ENCODE results near the gene RIT2.

The RIT2 gene

GRCh38 chr18:42782929-42783328, 332.6 kb downstream of the RIT2 start:
- Histone ChIP-seq H3K4me3 (ENCODE audit: low read depth, low read length) (no peak overlapping the region), H2AFZ (no peak overlapping the region), H3K9ac (no peak overlapping the region), H3K9me3 (ENCODE audit: control insufficient read depth, low read length) (no peaks in the 10 kb centered on the region), H3K36me3 (ENCODE audit: control insufficient read depth, insufficient read depth, low read length) (no peaks in the 10 kb centered on the region), H3K27ac (no peak overlapping the region), H3K4me2 (ENCODE audit: low read length) (no peak overlapping the region), H3K27me3 (ENCODE audit: control insufficient read depth, insufficient read depth, low read length) (no peaks in the 10 kb centered on the region), H3K4me1 (no peaks in the 10 kb centered on the region), H3K79me2 (no peaks in the 10 kb centered on the region)
- TF ChIP-seq, protein P1, sequence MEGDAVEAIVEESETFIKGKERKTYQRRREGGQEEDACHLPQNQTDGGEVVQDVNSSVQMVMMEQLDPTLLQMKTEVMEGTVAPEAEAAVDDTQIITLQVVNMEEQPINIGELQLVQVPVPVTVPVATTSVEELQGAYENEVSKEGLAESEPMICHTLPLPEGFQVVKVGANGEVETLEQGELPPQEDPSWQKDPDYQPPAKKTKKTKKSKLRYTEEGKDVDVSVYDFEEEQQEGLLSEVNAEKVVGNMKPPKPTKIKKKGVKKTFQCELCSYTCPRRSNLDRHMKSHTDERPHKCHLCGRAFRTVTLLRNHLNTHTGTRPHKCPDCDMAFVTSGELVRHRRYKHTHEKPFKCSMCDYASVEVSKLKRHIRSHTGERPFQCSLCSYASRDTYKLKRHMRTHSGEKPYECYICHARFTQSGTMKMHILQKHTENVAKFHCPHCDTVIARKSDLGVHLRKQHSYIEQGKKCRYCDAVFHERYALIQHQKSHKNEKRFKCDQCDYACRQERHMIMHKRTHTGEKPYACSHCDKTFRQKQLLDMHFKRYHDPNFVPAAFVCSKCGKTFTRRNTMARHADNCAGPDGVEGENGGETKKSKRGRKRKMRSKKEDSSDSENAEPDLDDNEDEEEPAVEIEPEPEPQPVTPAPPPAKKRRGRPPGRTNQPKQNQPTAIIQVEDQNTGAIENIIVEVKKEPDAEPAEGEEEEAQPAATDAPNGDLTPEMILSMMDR (IDR thresholded peaks at IDR 0.05) = no peak

DNA sequence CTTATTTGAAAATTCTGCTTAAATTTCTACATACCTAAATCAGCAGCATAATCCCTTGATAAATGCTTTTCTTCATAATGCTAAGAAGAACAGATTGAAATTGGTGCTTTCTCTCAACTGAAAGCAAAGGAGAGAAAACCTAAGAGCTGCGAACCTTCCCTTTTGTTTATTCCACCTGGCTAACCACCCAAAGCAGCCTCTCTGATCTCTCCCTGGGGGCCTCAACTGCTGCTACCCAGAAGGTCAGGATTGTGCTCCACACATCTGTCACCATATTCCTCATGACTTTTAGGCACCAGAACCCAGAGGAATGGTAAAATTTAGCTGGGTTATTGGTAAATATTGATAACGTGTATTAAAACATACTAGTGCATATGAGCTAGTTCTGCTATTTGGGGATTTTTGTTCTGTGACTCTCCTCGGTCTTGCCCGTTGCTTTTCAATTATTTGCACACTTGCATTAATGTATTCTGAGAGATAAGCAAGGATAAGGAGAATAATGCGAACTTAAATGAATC, 334.1 kb downstream of the RIT2 start:
- Histone ChIP-seq H3K4me1 (no peaks in the 10 kb centered on the region), H3K36me3 (ENCODE audit: control insufficient read depth, insufficient read depth, low read length) (no peaks in the 10 kb centered on the region), H3K27ac (no peak overlapping the region), H3K9ac (no peak overlapping the region), H3K27me3 (ENCODE audit: control insufficient read depth, insufficient read depth, low read length) (no peaks in the 10 kb centered on the region), H3K79me2 (no peaks in the 10 kb centered on the region), H3K4me2 (ENCODE audit: low read length) (no peak overlapping the region), H3K4me3 (ENCODE audit: low read depth, low read length) (no peak overlapping the region), H3K9me3 (ENCODE audit: control insufficient read depth, low read length) (no peaks in the 10 kb centered on the region), H2AFZ (no peak overlapping the region)
- TF ChIP-seq, protein P1 (IDR thresholded peaks at IDR 0.05) = no peak

GRCh38 chr18:42780171-42780570, 335.3 kb downstream of the RIT2 start:
- H3K9me3 ChIP-seq (ENCODE audit: control insufficient read depth, low read length) = no peaks in the 10 kb centered on the region
- H3K9ac ChIP-seq = no peak overlapping the region
- no peaks in the 10 kb centered on the region for H3K79me2 ChIP-seq
- no peak overlapping the region for H3K4me2 ChIP-seq (ENCODE audit: low read length)
- no peaks in the 10 kb centered on the region for H3K4me1 ChIP-seq
- H3K36me3 ChIP-seq (ENCODE audit: control insufficient read depth, insufficient read depth, low read length) = no peaks in the 10 kb centered on the region
- TF ChIP-seq, protein P1 (IDR thresholded peaks at IDR 0.05) = no peak
- H2AFZ ChIP-seq = no peak overlapping the region
- H3K4me3 ChIP-seq (ENCODE audit: low read depth, low read length) = no peak overlapping the region
- H3K27ac ChIP-seq = no peak overlapping the region
- H3K27me3 ChIP-seq (ENCODE audit: control insufficient read depth, insufficient read depth, low read length) = no peaks in the 10 kb centered on the region

DNA sequence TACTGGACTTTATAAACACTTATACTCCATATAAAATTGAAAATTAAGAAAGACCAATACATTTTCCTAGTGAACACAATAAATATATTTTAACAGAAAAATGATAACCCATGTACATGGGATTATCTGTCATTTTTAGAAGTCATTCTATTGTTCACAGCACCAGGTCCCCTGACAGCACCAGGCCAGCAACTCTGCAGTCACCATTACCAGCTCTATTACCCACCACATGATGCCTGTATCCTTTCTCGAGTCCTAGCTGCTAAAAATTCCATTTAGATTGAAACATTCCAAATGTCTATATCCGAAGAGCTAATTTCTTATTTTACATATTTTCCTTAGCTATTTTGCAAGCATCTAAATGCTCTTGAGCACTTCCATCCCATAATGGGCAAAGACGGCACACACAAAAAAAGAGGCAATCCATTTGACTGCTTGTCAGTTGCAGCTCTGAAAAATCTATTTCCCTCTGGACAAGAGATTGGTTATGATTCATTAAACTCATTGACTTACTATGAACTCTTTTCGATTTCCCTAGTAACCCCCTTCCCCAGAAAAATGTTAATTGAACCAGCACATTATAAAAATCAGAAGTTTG, 336.9 kb downstream of the RIT2 start:
- no peak overlapping the region for H3K9ac ChIP-seq
- no peaks in the 10 kb centered on the region for H3K79me2 ChIP-seq
- no peak overlapping the region for H3K4me3 ChIP-seq (ENCODE audit: low read depth, low read length)
- H3K9me3 ChIP-seq (ENCODE audit: control insufficient read depth, low read length) = no peaks in the 10 kb centered on the region
- H2AFZ ChIP-seq = no peak overlapping the region
- H3K27ac ChIP-seq = no peak overlapping the region
- H3K4me2 ChIP-seq (ENCODE audit: low read length) = no peak overlapping the region
- no peaks in the 10 kb centered on the region for H3K36me3 ChIP-seq (ENCODE audit: control insufficient read depth, insufficient read depth, low read length)
- H3K27me3 ChIP-seq (ENCODE audit: control insufficient read depth, insufficient read depth, low read length) = no peaks in the 10 kb centered on the region
- H3K4me1 ChIP-seq = no peaks in the 10 kb centered on the region
- TF ChIP-seq, protein P1 (IDR thresholded peaks at IDR 0.05) = no peak

GRCh38 chr18:42778024-42778423, 337.5 kb downstream of the RIT2 start:
- H2AFZ ChIP-seq = no peak overlapping the region
- no peaks in the 10 kb centered on the region for H3K27me3 ChIP-seq (ENCODE audit: control insufficient read depth, insufficient read depth, low read length)
- H3K27ac ChIP-seq = no peak overlapping the region
- no peaks in the 10 kb centered on the region for H3K36me3 ChIP-seq (ENCODE audit: control insufficient read depth, insufficient read depth, low read length)
- H3K79me2 ChIP-seq = no peaks in the 10 kb centered on the region
- TF ChIP-seq, protein P1 (IDR thresholded peaks at IDR 0.05) = no peak
- H3K4me3 ChIP-seq (ENCODE audit: low read depth, low read length) = no peak overlapping the region
- no peaks in the 10 kb centered on the region for H3K9me3 ChIP-seq (ENCODE audit: control insufficient read depth, low read length)
- H3K9ac ChIP-seq = no peak overlapping the region
- H3K4me2 ChIP-seq (ENCODE audit: low read length) = no peak overlapping the region
- H3K4me1 ChIP-seq = no peaks in the 10 kb centered on the region
